GM10266 (cell line): ENCODE data around the gene TOPBP1.

Experiments
- DNase-seq: peaks from one replicate; pipeline ENCODE4 v3.0.0; 2012; ENCODE audit errors: extremely low spot score
- CTCF ChIP-seq: IDR thresholded peaks from 2 replicates; pipeline ENCODE4 v1.5.1; 2012; ENCODE audit warnings: mild to moderate bottlenecking, low read depth; ENCODE audit not compliant: control insufficient read depth, insufficient read depth; ENCODE audit errors: missing control alignments

TOPBP1 gene

GRCh38 chr3:133699903-133700302, 38.2 kb upstream of the TOPBP1 start:
- no peak for TF ChIP-seq CTCF
- no peak for DNase-seq

- no peak for TF ChIP-seq CTCF
- no peak for DNase-seq
Measured at GRCh38 chr3:133699467-133699866, 37.7 kb upstream of the TOPBP1 start.

GRCh38 chr3:133697960-133698359, 36.2 kb upstream of the TOPBP1 start:
- no peak for TF ChIP-seq CTCF
- no peak for DNase-seq

- DNase-seq, result no peak
- TF ChIP-seq CTCF, result no peak
Measured at GRCh38 chr3:133695560-133696171, 33.9 kb upstream of the TOPBP1 start.

GRCh38 chr3:133694288-133695268, 32.8 kb upstream of the TOPBP1 start:
- DNase-seq, result no peak
- TF ChIP-seq CTCF, result no peak

GRCh38 chr3:133693821-133694220, 32.1 kb upstream of the TOPBP1 start:
- TF ChIP-seq CTCF, result no peak
- DNase-seq, result no peak

- DNase-seq, result no peak
- TF ChIP-seq CTCF, result no peak
Measured at GRCh38 chr3:133692759-133693158, 31.0 kb upstream of the TOPBP1 start.
